HG02870 (cell line): ENCODE results near the gene C1orf167.

Source experiments
- ATAC-seq: cut with Tn5 transposase; IDR thresholded peaks from one replicate; pipeline ENCODE4 v1.9.1; 2021; ENCODE audit warnings: mild to moderate bottlenecking, moderate library complexity; ENCODE audit not compliant: unreplicated experiment

Gene C1orf167

GRCh38 chr1:11764115-11764514 is 2.1 kb downstream of the C1orf167 start:
- no peak for ATAC-seq

DNA sequence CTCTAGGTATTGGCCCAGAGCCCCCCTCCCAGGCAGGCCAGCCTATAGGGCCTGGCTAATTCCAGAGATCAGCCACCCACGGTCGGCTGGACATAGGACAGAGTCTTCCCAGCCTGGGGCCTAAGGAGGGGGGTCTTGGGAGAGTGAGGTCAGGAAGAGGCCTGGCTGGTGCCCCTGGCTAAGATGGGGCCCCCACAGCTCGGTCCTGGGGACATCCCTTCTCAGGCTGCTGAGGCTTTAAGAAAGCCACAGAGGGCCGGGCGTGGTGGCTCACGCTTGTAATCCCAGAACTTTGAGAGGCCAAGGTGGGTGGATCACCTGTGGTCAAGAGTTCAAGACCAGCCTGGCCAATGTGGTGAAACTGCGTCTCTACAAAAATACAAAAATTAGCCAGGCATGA is 2.5 kb downstream of the C1orf167 start:
- ATAC-seq = no peak

- no peak for ATAC-seq
These were observed 3.9 kb downstream of the C1orf167 start for GRCh38 chr1:11765661-11766428.

DNA sequence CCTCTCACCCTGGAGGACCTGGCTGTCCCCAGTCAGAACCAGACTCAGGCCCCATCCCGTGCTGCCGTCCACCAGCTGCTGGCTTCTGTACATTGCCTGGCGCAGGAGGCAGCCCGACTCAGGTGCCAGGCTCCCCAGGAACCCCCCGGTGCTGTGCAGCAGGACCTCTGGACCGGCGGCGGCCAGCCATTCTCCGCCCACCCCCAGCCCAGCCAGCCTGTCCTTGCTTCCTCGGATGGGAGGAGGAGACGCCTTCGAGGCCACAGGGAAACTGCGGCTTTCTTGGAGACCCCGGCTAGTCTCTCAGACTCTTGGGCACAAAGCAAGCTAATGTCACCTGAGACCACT is 4.4 kb downstream of the C1orf167 start:
- no peak for ATAC-seq

DNA sequence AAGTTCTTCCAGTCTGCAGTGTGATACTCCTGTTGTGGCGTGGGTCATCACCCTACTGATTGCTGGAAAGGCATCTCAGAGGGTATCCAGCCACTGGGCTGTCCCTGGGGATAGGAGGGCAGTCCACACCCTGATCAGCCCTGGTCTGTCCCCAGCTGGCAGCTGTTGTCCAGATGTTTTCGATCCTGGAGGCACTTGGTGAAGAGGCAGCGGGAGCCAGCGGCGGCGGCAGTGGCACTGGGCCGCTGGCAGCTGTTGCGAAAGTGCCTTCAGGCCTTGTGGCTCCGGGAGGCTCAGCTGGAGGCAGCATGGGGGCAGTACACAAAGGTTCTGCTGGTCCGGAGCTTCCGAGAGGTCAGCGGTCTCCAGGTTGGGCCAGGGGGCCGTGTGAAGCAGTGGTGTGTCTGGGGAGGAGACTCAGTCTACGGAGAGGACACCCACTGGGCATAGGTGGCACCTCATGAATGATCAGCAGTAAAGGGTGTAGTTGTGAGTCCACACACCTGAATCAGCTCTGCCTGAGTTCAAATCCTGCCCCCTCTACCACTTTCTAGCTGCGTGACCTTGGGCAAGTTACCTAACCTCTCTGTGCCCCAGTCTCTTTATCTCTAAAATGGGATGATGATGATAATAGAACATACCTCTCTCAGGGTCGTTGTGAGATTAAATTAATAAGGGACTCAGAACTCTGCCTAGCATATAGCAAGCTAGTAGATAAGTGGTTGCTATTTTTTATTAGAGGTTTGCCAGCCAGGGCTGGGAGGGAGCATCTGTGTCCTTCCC is 6.1 kb downstream of the C1orf167 start:
- ATAC-seq = no peak

GRCh38 chr1:11768821-11769220 is 6.8 kb downstream of the C1orf167 start:
- ATAC-seq = no peak

- ATAC-seq = no peak
These were observed 7.3 kb downstream of the C1orf167 start for GRCh38 chr1:11769274-11769673.

GRCh38 chr1:11770011-11770410 is 8.0 kb downstream of the C1orf167 start:
- ATAC-seq = no peak

- ATAC-seq = no peak
These were observed 9.6 kb downstream of the C1orf167 start for GRCh38 chr1:11771481-11772043.

GRCh38 chr1:11772458-11772857 is 10.5 kb downstream of the C1orf167 start:
- ATAC-seq = no peak

GRCh38 chr1:11774753-11775152 is 12.8 kb downstream of the C1orf167 start:
- ATAC-seq = no peak

GRCh38 chr1:11777658-11778322 is 15.8 kb downstream of the C1orf167 start:
- ATAC-seq = no peak

DNA sequence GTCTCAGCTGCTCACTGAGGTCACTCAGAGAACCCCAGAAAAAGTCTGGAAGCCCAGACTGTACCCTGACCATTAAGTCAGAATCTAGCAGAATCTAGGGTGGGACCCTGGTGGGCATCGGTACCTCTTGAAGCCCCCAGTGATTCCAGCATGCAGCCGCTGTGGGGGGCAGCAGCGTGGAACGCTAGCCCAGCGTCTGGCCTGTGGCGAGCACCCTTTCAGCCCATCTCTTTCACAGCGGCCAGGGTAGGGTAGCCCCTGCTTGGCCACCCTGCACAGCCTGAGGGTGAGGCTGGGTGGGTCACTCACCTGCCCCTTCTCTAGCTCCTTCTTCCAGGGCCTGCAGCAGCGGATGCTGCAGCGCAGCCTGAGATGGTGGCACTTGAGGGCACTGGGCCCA is 16.3 kb downstream of the C1orf167 start:
- ATAC-seq = no peak

GRCh38 chr1:11778844-11779623 is 17.0 kb downstream of the C1orf167 start:
- ATAC-seq = no peak

DNA sequence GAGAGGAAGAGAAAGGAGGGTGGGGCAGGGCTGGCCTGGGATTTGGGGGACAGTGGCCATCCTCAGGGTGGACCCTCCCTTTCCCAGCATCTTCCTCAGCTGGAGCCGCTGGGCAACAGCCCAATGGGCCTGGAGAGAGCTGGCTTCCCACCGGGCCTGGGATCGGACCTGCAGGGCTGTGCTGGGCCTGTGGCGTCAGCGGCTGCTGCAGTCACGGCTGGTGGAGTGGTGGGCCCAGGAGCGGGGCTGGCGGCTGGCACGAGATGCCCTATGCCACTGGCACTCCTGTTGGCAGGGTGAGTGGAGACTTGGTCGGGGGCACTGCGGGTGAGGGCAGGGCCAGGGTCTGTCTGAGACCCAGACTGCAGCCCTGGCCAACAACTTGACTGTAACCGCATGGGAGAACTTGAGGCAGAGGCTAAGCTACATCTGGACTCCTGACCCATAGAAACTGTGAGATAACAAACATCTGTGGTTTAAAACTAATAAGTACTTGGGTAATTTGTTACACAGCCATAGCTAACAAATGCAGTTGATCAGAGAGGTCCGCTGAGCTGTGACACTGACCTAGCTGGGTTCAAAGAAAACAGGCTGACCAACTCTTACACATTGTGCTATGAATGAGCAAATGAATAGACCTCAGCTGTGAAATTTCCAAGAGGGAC is 17.9 kb downstream of the C1orf167 start:
- no peak for ATAC-seq

- no peak for ATAC-seq
These were observed 18.6 kb downstream of the C1orf167 start for GRCh38 chr1:11780380-11781147.

GRCh38 chr1:11781297-11781696 is 19.3 kb downstream of the C1orf167 start:
- no peak for ATAC-seq

DNA sequence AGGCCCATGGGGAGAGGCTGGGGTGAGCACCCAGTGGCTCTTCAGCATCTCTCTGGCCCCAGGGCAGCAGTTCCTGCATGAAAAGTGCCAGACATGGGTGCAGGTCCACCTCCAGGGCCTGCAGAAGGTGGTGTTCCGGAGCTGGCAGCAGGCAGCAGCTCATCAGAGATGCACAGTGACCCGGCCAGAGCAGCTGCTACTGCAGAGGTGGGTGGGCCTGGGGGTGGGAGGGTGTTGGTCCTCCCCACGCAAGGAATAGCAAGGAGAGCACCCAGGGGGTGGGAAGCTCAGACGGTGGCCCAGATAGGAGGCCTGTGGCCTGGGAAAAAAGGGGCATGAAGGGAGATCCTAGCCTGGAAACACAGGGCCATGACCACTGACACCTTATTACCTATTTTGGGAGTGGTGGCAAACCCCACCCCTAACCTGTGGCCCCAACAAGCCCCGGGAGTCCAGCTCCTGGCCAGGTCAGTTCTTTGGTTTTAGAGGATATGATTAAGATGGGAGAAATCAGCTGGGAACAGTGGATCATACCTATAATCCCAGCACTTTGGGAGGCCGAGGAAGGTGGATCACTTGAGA is 20.2 kb downstream of the C1orf167 start:
- ATAC-seq = no peak

DNA sequence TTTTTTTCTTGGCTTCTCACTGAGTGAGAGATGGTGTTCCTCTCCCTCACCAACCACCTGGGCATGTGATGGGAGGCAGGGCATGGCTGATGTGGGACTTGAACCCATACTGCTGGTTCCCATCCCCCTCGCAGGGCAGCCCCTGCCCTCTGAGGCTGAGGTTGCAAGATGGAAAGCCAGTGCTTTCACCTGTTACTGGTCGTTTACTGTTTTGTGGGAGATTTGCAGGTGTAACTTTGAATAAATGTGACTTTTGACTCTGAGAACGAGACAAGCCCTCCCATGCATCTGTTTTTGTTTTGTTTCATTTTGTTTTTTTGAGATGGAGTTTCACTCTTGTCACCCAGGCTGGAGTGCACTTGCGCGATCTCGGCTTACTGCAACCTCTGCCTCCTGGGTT is 21.6 kb downstream of the C1orf167 start:
- ATAC-seq = no peak
